DOHH2 (cell line): Measurements from ENCODE around the gene RABGAP1L.

ENCODE experiments used
- EZH2phosphoT487 ChIP-seq: fragments of 200-600 bp; sonication (generic); IDR thresholded peaks from 2 replicates; pipeline ENCODE4 v1.6.1; 2017; ENCODE audit warnings: borderline replicate concordance, mild to moderate bottlenecking, antibody characterized with exemption, low read length, moderate library complexity, mixed read lengths
- TF ChIP-seq, protein P1 (sequence below): fragments of 200-600 bp; sonication (generic); IDR thresholded peaks from one replicate; pipeline ENCODE4 v1.5.1; 2014; ENCODE audit warnings: antibody characterized with exemption, mild to moderate bottlenecking, low read depth, low read length; ENCODE audit not compliant: poor library complexity, severe bottlenecking

DNA sequence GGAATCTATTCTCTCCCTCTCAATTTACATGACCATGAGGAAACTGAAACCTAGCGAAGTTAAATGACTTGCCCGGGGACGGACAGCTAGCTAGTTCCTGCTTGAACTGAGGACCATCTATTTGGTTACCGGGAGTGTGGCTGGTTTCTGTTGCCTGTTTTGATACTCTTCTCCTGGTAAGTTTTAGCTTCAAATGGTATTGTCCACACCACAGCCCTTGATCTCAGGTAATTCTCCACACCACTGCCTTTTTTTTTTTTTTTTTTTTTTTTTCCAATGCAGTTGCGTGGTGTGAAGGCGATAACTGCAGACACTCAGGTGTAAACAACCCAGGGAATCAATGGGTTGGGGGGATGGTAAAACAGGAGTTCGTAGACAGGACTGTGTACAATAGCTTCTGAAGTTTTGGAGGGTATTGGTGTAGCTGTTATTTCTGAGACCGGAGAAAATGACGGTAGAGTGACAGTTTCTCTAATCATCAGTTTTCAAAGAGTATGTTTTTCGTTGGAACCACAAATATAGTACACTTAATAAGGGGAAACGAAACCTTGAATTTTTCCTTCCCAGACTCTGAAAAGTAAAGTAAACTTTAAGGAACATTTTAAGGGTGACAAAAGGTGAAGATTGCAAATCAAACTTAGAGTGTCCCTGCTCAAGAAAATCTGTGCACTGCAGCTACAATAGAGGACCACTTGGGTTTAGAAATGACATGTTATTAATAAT, 715.2 kb downstream of the RABGAP1L start:
- TF ChIP-seq, protein P1, sequence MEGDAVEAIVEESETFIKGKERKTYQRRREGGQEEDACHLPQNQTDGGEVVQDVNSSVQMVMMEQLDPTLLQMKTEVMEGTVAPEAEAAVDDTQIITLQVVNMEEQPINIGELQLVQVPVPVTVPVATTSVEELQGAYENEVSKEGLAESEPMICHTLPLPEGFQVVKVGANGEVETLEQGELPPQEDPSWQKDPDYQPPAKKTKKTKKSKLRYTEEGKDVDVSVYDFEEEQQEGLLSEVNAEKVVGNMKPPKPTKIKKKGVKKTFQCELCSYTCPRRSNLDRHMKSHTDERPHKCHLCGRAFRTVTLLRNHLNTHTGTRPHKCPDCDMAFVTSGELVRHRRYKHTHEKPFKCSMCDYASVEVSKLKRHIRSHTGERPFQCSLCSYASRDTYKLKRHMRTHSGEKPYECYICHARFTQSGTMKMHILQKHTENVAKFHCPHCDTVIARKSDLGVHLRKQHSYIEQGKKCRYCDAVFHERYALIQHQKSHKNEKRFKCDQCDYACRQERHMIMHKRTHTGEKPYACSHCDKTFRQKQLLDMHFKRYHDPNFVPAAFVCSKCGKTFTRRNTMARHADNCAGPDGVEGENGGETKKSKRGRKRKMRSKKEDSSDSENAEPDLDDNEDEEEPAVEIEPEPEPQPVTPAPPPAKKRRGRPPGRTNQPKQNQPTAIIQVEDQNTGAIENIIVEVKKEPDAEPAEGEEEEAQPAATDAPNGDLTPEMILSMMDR: no peak
- no peak for TF ChIP-seq EZH2phosphoT487
